SU-DHL-6 (cell line): ENCODE data around the gene TMEM18.

ENCODE experiments used
- CTCF ChIP-seq: fragments of 200-600 bp; sonication (generic); IDR thresholded peaks from one replicate; pipeline ENCODE4 v1.5.1; 2017; ENCODE audit warnings: antibody characterized with exemption, mild to moderate bottlenecking, low read length, moderate library complexity; ENCODE audit not compliant: insufficient read depth, poor library complexity, severe bottlenecking
- EZH2phosphoT487 ChIP-seq: fragments of 200-600 bp; sonication (generic), shearing (Covaris generic); conservative IDR thresholded peaks from 2 replicates; pipeline ENCODE4 v1.6.1; 2018; ENCODE audit warnings: mild to moderate bottlenecking, antibody characterized with exemption, low read length, moderate library complexity, mixed read lengths

DNA sequence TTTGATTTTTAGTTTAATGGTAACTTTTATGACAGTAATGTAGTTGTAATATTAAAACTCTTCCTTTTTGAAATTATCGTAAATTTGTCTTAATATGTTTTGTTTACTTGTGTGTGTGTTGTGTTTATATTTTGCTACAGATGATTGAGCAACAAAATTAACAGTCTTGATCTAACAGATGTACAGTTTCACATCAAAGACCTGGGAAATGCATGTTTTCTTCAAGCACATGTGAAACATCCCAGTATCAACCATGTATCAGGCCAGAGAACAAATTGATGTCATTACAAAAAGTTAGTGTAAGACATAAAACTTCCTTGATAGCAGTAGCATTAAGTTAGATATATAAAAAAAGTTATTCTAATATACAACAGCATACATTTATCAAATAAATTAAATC, 45.5 kb downstream of the TMEM18 start:
- TF ChIP-seq CTCF (no peak), EZH2phosphoT487 (no peak)
